H9 (cell line): ENCODE data around the gene RNF130. TPM values are rescaled to one million over a fixed set of nuclear protein-coding genes. Genes with fewer than 3 reads are reported as not detected.

Source experiments
- DNase-seq: peaks from one replicate; pipeline ENCODE4 v3.0.0-alpha.2; 2017
- H2AFZ ChIP-seq: one replicate; pipeline ENCODE4 v1.6.1; 2013; ENCODE audit warnings: mild to moderate bottlenecking, low read length, control low read depth, moderate library complexity
- H2AK5ac ChIP-seq: 2 replicates; pipeline ENCODE4 v1.6.1; 2013; ENCODE audit warnings: low read length, control low read depth, mixed read lengths; ENCODE audit not compliant: insufficient read length
- H2BK120ac ChIP-seq: one replicate; pipeline ENCODE4 v1.6.1; 2013; ENCODE audit warnings: low read depth, mild to moderate bottlenecking, low read length, control low read depth, inconsistent platforms; ENCODE audit not compliant: poor library complexity, severe bottlenecking
- H2BK12ac ChIP-seq: 2 replicates; pipeline ENCODE4 v1.6.1; 2013; ENCODE audit warnings: low read length, control low read depth, mixed read lengths, low read depth; ENCODE audit not compliant: insufficient read length
- H2BK15ac ChIP-seq: 2 replicates; pipeline ENCODE4 v1.6.1; 2013; ENCODE audit warnings: low read depth, low read length, control low read depth
- H2BK20ac ChIP-seq: one replicate; pipeline ENCODE4 v1.6.1; 2013; ENCODE audit warnings: low read depth, mild to moderate bottlenecking, low read length, control low read depth, inconsistent platforms; ENCODE audit not compliant: poor library complexity, severe bottlenecking
- H2BK5ac ChIP-seq: 2 replicates; pipeline ENCODE4 v1.6.1; 2013; ENCODE audit warnings: low read length, control low read depth, mixed read lengths; ENCODE audit not compliant: insufficient read length
- H3K14ac ChIP-seq: 2 replicates; pipeline ENCODE4 v1.6.1; 2013; ENCODE audit warnings: low read length, control low read depth; ENCODE audit not compliant: insufficient read depth
- H3K18ac ChIP-seq: 2 replicates; pipeline ENCODE4 v1.6.1; 2013; ENCODE audit warnings: low read depth, mild to moderate bottlenecking, mixed read lengths, low read length, control low read depth; ENCODE audit not compliant: insufficient read length
- H3K23ac ChIP-seq: 2 replicates; pipeline ENCODE4 v1.6.1; 2013; ENCODE audit warnings: low read length, control low read depth, mixed read lengths, low read depth; ENCODE audit not compliant: insufficient read length
- H3K23me2 ChIP-seq: 2 replicates; pipeline ENCODE4 v1.6.1; 2013; ENCODE audit warnings: low read depth, mild to moderate bottlenecking, mixed read lengths, low read length, control low read depth; ENCODE audit not compliant: insufficient read length, poor library complexity, severe bottlenecking
- H3K27ac ChIP-seq: 2 replicates; pipeline ENCODE4 v1.5.1; 2013; ENCODE audit warnings: low read length, control low read depth, mixed read lengths, low read depth; ENCODE audit not compliant: insufficient read length
- H3K27me3 ChIP-seq: 2 replicates; pipeline ENCODE4 v1.6.1; 2013; ENCODE audit warnings: low read length, control low read depth, inconsistent platforms; ENCODE audit not compliant: insufficient read depth
- H3K4ac ChIP-seq: 2 replicates; pipeline ENCODE4 v1.6.1; 2013; ENCODE audit warnings: low read depth, mild to moderate bottlenecking, control low read depth, inconsistent platforms, low read length, moderate library complexity
- H3K4me1 ChIP-seq: 2 replicates; pipeline ENCODE4 v1.6.1; 2013; ENCODE audit warnings: low read length, control low read depth, inconsistent platforms; ENCODE audit not compliant: insufficient read depth
- H3K4me2 ChIP-seq: 2 replicates; pipeline ENCODE4 v1.6.1; 2013; ENCODE audit warnings: low read length, control low read depth, mixed read lengths; ENCODE audit not compliant: insufficient read length, insufficient read depth
- H3K56ac ChIP-seq: 2 replicates; pipeline ENCODE4 v1.6.1; 2013; ENCODE audit warnings: low read depth, mild to moderate bottlenecking, mixed read lengths, low read length, control low read depth; ENCODE audit not compliant: insufficient read length
- H3K79me1 ChIP-seq: 2 replicates; pipeline ENCODE4 v1.6.1; 2013; ENCODE audit warnings: low read depth, mild to moderate bottlenecking, moderate library complexity, low read length, control low read depth, inconsistent platforms; ENCODE audit not compliant: insufficient read depth, poor library complexity, severe bottlenecking
- H3K79me2 ChIP-seq: 2 replicates; pipeline ENCODE4 v1.6.1; 2013; ENCODE audit warnings: low read length, control low read depth, inconsistent platforms; ENCODE audit not compliant: insufficient read depth
- H3K9ac ChIP-seq: 2 replicates; pipeline ENCODE4 v1.6.1; 2013; ENCODE audit warnings: low read length, control low read depth, mixed read lengths; ENCODE audit not compliant: insufficient read length; ENCODE audit errors: extremely low read depth
- H3K9me3 ChIP-seq: one replicate; pipeline ENCODE4 v1.6.1; 2013; ENCODE audit warnings: low read depth, low read length, inconsistent platforms; ENCODE audit not compliant: control insufficient read depth
- H3T11ph ChIP-seq: one replicate; pipeline ENCODE4 v1.6.1; 2013; ENCODE audit warnings: mild to moderate bottlenecking, low read length, control low read depth, inconsistent platforms
- H4K20me1 ChIP-seq: one replicate; pipeline ENCODE4 v1.6.1; 2013; ENCODE audit not compliant: control insufficient read depth, insufficient read length, insufficient read depth
- H4K5ac ChIP-seq: 2 replicates; pipeline ENCODE4 v1.6.1; 2013; ENCODE audit warnings: low read depth, mild to moderate bottlenecking, mixed read lengths, low read length, control low read depth; ENCODE audit not compliant: insufficient read length
- H4K8ac ChIP-seq: replicated peaks from 2 replicates; pipeline ENCODE4 v1.6.1; 2013; ENCODE audit warnings: low read length, control low read depth, mixed read lengths, low read depth; ENCODE audit not compliant: insufficient read length
- H4K91ac ChIP-seq: 2 replicates; pipeline ENCODE4 v1.6.1; 2013; ENCODE audit warnings: low read depth, mild to moderate bottlenecking, moderate library complexity, mixed read lengths, low read length, control low read depth; ENCODE audit not compliant: insufficient read length
- H3K27ac Mint-ChIP-seq, 3 experiments: 2 replicates in 2 of 3; 3 replicates in 1 of 3; pipeline ENCODE4 v1.8.0; 2020 to 2021; ENCODE audit warnings: mixed read lengths in 3 of 3, mild to moderate bottlenecking in 1 of 3, moderate library complexity in 1 of 3
- H3K27me3 Mint-ChIP-seq: 2 replicates; pipeline ENCODE4 v1.8.0; 2021; ENCODE audit warnings: low read depth, mild to moderate bottlenecking, moderate library complexity, mixed read lengths
- H3K36me3 Mint-ChIP-seq, 3 experiments: 2 replicates in 2 of 3; 3 replicates in 1 of 3; pipeline ENCODE4 v1.8.0; 2020 to 2021; ENCODE audit warnings: low read depth in 3 of 3, mixed read lengths in 3 of 3; ENCODE audit not compliant: insufficient read depth in 1 of 3
- H3K4me1 Mint-ChIP-seq, 2 experiments: 2 replicates each; pipeline ENCODE4 v1.8.0; 2020; ENCODE audit warnings: mixed read lengths in 2 of 2
- H3K4me3 Mint-ChIP-seq, 2 experiments: 2 replicates in 1 of 2; 3 replicates in 1 of 2; pipeline ENCODE4 v1.8.0; 2020 to 2021; ENCODE audit warnings: mild to moderate bottlenecking in 2 of 2, mixed read lengths in 2 of 2, moderate library complexity in 1 of 2
- H3K9me3 Mint-ChIP-seq, 2 experiments: 2 replicates in 1 of 2; 3 replicates in 1 of 2; pipeline ENCODE4 v1.8.0; 2020; ENCODE audit warnings: mild to moderate bottlenecking in 2 of 2, mixed read lengths in 2 of 2, moderate library complexity in 1 of 2
- CTCF ChIP-seq: fragments of 200-600 bp; sonication (generic); conservative IDR thresholded peaks from 3 replicates; pipeline ENCODE4 v1.8.0; 2021; ENCODE audit warnings: antibody characterized with exemption, mild to moderate bottlenecking
- WGBS: extraction: QIAGEN DNeasy Blood & Tissue Kit; methylation state at CpG from one replicate; pipeline ENCODE4 v1.1.7; 2013; ENCODE audit warnings: missing lambda C conversion rate, low lambda C conversion rate, mixed read lengths; ENCODE audit not compliant: insufficient read length; ENCODE audit errors: extremely low coverage; 5-methylcytosine and 5-hydroxymethylcytosine counted together
- total RNA-seq: library from RNA; stranded (reverse); gene quantifications from 2 replicates; pipeline ENCODE4 v1.2.1, GENCODE V29; 2021

The RNF130 gene
- total RNA-seq, 1 experiment from 2014 or later: 80.0 TPM

GRCh38 chr5:180105827-180106312 is 34.3 kb upstream of the RNF130 start:
- Histone ChIP-seq H4K91ac (no peak overlapping the region), H2BK15ac (no peak overlapping the region), H3K27ac (no peak overlapping the region), H3T11ph (no peak overlapping the region), H4K5ac (no peak overlapping the region), H2BK120ac (no peak overlapping the region), H4K8ac (no peak overlapping the region), H2BK20ac (no peak overlapping the region), H3K23ac (no peak overlapping the region), H2AK5ac (no peak overlapping the region), H2BK12ac (no peak overlapping the region), H3K9ac (no peak overlapping the region), H3K4me1 (no peaks in the 10 kb centered on the region), H3K79me1 (no peaks in the 10 kb centered on the region), H3K9me3 (no peaks in the 10 kb centered on the region), H2AFZ (no peak overlapping the region), H3K27me3 (no peaks in the 10 kb centered on the region), H3K79me2 (no peaks in the 10 kb centered on the region), H3K4ac (no peak overlapping the region), H3K14ac (no peak overlapping the region), H2BK5ac (no peak overlapping the region), H3K18ac (no peak overlapping the region), H3K4me2 (no peak overlapping the region), H3K56ac (no peak overlapping the region), H3K23me2 (no peaks in the 10 kb centered on the region), H4K20me1 (no peaks in the 10 kb centered on the region)
- peaks cover 13 to 19% (median 15%) of the 10 kb centered on the region in 3 experiments for H3K36me3 Mint-ChIP-seq
- H3K4me1 Mint-ChIP-seq: 0 out of 4 replicates have a peak, but pooled peaks cover 0 to 3% of the 10 kb centered on the region in 2 experiments
- no peak overlapping the region for H3K4me3 Mint-ChIP-seq
- H3K27me3 Mint-ChIP-seq: peaks cover 3% of the 10 kb centered on the region; the same call in 1 of the 2 replicates
- peaks cover 23 to 33% of the 10 kb centered on the region in 2 experiments for H3K9me3 Mint-ChIP-seq
- TF ChIP-seq CTCF: no peak
- no peak overlapping the region for H3K27ac Mint-ChIP-seq
- no peak for DNase-seq
- no CpG with 5 or more reads among the region's 5 CpGs for WGBS
